Measurements from ENCODE around the gene COL23A1. TPM values are rescaled to one million over a fixed set of nuclear protein-coding genes. Genes with fewer than 3 reads are reported as not detected.

Gene COL23A1
- total RNA-seq, 4 donors from 2014 or later = 0.83 to 1.8 (median 1.5) TPM

DNA sequence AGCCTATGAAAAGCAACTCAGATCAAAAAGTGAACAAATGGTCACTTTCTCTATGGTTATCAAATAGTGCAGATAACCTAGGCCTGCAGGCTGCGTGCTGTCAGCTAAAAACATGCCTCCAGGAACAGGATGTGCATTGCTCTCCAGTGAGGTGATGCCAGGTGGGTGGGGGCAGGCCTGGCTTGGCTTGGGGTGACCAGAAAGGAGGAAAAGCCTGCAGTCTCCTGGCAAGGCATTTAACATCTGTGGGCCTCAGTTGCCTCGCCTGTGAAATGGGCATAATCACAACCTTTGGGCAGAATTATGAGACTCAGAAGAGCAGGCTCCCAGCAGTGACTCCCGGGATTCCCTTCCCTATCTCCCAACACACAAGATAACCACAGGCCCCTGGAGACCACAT is 135.9 kb downstream of the COL23A1 start:
- H3K9me3 ChIP-seq = no peaks in the 10 kb centered on the region
- 88% methylated on average over 2 of the region's 3 CpGs for WGBS
- no peaks in the 10 kb centered on the region for H3K36me3 ChIP-seq
- H3K27me3 ChIP-seq = no peaks in the 10 kb centered on the region
- H3K27ac ChIP-seq (replicated peaks in 1 of 4) = no peak overlapping the region
- no peak for DNase-seq (ENCODE audit: extremely low spot score)
- H3K4me3 ChIP-seq = no peak overlapping the region
- intact Hi-C loops (cut with DNase I) = no loop called here
- TF ChIP-seq, protein P1, sequence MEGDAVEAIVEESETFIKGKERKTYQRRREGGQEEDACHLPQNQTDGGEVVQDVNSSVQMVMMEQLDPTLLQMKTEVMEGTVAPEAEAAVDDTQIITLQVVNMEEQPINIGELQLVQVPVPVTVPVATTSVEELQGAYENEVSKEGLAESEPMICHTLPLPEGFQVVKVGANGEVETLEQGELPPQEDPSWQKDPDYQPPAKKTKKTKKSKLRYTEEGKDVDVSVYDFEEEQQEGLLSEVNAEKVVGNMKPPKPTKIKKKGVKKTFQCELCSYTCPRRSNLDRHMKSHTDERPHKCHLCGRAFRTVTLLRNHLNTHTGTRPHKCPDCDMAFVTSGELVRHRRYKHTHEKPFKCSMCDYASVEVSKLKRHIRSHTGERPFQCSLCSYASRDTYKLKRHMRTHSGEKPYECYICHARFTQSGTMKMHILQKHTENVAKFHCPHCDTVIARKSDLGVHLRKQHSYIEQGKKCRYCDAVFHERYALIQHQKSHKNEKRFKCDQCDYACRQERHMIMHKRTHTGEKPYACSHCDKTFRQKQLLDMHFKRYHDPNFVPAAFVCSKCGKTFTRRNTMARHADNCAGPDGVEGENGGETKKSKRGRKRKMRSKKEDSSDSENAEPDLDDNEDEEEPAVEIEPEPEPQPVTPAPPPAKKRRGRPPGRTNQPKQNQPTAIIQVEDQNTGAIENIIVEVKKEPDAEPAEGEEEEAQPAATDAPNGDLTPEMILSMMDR (IDR thresholded peaks at IDR 0.05) = no peak
- TF ChIP-seq EP300 (IDR thresholded peaks at IDR 0.05) (no peak), POLR2A (IDR thresholded peaks at IDR 0.05; ENCODE audit: low read depth) (no peak), POLR2AphosphoS5 (IDR thresholded peaks at IDR 0.05) (no peak)
- H3K4me1 ChIP-seq = no peaks in the 10 kb centered on the region

DNA sequence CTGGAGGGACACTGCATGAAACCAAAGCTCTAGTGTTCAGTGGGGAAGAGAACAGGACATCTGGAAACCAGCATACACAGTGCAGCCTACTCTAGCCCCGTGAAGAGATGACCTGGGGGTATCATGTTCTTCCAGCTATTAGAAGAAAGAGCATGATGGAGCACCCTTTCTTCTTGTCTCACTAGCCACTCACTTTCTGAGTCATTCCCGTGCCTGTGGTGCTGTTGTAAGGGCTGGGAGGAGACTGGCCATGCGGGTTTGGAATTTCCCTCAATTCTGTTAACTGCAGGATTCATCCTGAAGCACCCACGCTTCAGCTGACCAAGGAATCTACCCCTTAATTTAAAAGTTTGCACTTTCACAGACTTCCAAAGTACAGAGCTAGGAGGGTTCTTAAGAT is 137.0 kb downstream of the COL23A1 start:
- H3K4me3 ChIP-seq = no peak overlapping the region
- no peak for TF ChIP-seq POLR2AphosphoS5 (IDR thresholded peaks at IDR 0.05)
- TF ChIP-seq, protein P1 (IDR thresholded peaks at IDR 0.05) = no peak
- TF ChIP-seq EP300 (IDR thresholded peaks at IDR 0.05) = no peak
- no peak for TF ChIP-seq POLR2A (IDR thresholded peaks at IDR 0.05; ENCODE audit: low read depth)
- intact Hi-C loops (cut with DNase I) = no loop called here
- H3K27ac ChIP-seq (replicated peaks in 1 of 4) = no peak overlapping the region
- no peaks in the 10 kb centered on the region for H3K27me3 ChIP-seq
- no peak for DNase-seq (ENCODE audit: extremely low spot score)
- no peaks in the 10 kb centered on the region for H3K36me3 ChIP-seq
- H3K9me3 ChIP-seq = no peaks in the 10 kb centered on the region
- WGBS = 75% methylated on average over 4 of the region's 4 CpGs
- H3K4me1 ChIP-seq = no peaks in the 10 kb centered on the region

DNA sequence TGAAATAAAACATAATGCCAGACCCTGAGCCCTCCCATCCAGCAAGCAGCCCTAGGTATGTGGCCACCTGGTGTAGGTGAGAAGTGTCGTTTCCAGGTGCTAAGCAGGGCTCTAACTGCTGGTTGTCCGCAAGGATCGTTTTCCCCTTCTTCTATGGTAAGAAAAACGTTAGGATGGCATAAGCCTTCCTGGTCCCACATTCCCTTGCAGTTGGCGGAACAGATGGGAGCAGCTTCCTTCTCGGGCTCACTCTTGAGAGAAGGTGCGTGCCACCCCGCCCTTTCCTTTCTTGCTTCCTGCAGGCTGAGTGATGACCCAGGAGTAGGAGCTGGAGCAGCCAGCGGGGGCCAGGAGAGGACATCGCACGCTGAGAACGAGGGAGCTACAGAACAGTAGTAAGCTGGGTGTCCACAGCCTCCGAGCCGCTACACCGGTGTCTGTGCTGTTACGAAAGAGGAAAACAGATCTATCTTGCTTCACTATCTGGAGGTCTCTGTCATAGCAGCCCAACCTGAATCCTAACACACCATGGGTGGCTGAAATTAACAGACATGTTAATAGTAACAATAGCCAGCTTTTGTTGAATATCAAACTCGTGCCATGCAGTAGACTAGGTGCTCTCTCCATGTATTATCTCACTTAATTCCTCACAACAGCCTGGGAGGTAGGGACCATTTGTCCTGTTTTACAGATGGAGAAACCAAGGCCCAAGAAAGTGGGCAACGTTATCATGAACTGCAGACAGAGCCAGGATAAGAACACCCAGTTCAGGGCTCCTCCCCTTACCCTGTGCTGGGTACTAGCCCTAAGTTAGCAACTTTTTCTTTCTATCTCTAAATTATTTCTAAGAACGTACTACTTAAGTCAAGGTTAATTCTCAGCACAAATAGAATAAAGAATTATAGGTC is 139.8 kb downstream of the COL23A1 start:
- no peaks in the 10 kb centered on the region for H3K4me1 ChIP-seq
- WGBS = 83% methylated on average over 19 of the region's 19 CpGs
- H3K36me3 ChIP-seq = no peaks in the 10 kb centered on the region
- no peaks in the 10 kb centered on the region for H3K27me3 ChIP-seq
- DNase-seq (ENCODE audit: extremely low spot score) = no peak
- H3K27ac ChIP-seq (replicated peaks in 1 of 4) = no peak overlapping the region
- no peaks in the 10 kb centered on the region for H3K9me3 ChIP-seq
- intact Hi-C loops (cut with DNase I) = no loop called here
- no peak overlapping the region for H3K4me3 ChIP-seq
- no peak for TF ChIP-seq EP300 (IDR thresholded peaks at IDR 0.05)
- TF ChIP-seq, protein P1 (IDR thresholded peaks at IDR 0.05) = no peak
- TF ChIP-seq POLR2A (IDR thresholded peaks at IDR 0.05; ENCODE audit: low read depth) = no peak
- TF ChIP-seq POLR2AphosphoS5 (IDR thresholded peaks at IDR 0.05) = no peak

- Histone ChIP-seq H3K9me3 (no peaks in the 10 kb centered on the region), H3K4me3 (no peak overlapping the region), H3K36me3 (no peaks in the 10 kb centered on the region), H3K27me3 (no peaks in the 10 kb centered on the region), H3K27ac (replicated peaks in 1 of 4) (no peak overlapping the region), H3K4me1 (no peaks in the 10 kb centered on the region)
- no peak for DNase-seq (ENCODE audit: extremely low spot score)
- WGBS = 74% methylated on average over 18 of the region's 23 CpGs
- intact Hi-C loops (cut with DNase I) = no loop called here
- TF ChIP-seq POLR2A (IDR thresholded peaks at IDR 0.05; ENCODE audit: low read depth) (no peak), EP300 (IDR thresholded peaks at IDR 0.05) (no peak), POLR2AphosphoS5 (IDR thresholded peaks at IDR 0.05) (no peak)
- TF ChIP-seq, protein P1 (IDR thresholded peaks at IDR 0.05) = no peak
Observed at GRCh38 chr5:178449163-178450070, 140.8 kb downstream of the COL23A1 start.
